22Rv1 (cell line): ENCODE results near the gene ZNF614.

Experiments
- CTCF ChIP-seq: fragments of 450-650 bp; IDR thresholded peaks from 2 replicates; pipeline ENCODE4 v1.5.1; 2017; ENCODE audit warnings: mild to moderate bottlenecking
- ZFX ChIP-seq: fragments of 450-650 bp; IDR thresholded peaks from 2 replicates; pipeline ENCODE4 v1.6.1; 2017; ENCODE audit warnings: antibody characterized with exemption, borderline replicate concordance

GRCh38 chr19:52065399-52065798 is 37.2 kb upstream of the ZNF614 start:
- no peak for TF ChIP-seq CTCF
- TF ChIP-seq ZFX, result no peak
